Measurements from ENCODE around the gene CYRIA.

The CYRIA gene

GRCh38 chr2:16666449-16666801 is 791 bp upstream of the CYRIA start:
- no peak for DNase-seq

DNA sequence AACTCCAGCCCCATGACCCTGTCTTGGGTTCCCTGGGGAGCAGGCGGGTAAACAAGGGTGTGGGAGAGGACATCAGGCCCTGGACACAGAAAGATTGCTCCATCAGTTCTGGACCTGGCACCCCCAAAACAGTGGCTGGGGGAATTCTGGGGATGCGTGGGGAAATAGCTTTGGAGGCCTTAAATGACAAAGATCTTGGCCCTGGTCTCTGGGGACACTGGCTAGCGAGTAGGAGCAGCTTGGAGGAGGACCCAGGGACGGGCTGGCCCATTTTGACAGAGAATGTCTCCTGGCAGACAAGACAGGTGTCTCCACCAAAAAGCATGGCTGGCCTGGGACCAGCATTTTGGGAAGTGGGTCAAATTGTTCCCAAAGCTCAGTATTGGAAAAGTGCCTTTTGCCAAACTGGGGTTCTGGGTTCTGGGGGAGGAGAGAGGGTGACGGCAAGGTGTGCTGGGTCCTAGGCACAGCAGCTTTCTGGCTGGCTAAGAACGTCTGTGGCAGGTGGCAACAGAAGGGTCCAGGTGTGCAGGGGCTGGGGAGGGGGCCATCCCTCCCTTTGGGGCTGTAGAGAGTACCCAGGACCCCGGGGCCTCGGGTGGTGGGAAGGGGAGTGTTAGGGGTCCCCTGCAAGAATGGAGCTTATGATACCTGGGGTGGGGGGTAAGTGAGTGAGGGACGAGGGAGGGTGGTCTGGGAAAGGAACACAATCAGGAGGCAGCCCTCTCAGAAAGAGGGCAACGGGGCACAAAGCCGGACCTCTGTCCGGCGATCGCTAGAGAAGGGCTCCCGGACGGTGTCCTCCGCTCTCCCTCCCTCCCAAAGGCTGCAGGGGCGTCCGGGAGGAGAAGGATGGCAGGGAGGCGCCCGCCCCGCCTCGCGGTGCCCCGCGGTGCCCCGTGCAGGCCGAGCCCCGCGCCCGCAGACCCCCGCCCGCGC is 556 bp downstream of the CYRIA start:
- DNase-seq: no peak

GRCh38 chr2:16664052-16664731 is 1.4 kb downstream of the CYRIA start:
- DNase-seq: no peak

- no peak for DNase-seq
Observed at GRCh38 chr2:16663121-16663905, 2.3 kb downstream of the CYRIA start.

DNA sequence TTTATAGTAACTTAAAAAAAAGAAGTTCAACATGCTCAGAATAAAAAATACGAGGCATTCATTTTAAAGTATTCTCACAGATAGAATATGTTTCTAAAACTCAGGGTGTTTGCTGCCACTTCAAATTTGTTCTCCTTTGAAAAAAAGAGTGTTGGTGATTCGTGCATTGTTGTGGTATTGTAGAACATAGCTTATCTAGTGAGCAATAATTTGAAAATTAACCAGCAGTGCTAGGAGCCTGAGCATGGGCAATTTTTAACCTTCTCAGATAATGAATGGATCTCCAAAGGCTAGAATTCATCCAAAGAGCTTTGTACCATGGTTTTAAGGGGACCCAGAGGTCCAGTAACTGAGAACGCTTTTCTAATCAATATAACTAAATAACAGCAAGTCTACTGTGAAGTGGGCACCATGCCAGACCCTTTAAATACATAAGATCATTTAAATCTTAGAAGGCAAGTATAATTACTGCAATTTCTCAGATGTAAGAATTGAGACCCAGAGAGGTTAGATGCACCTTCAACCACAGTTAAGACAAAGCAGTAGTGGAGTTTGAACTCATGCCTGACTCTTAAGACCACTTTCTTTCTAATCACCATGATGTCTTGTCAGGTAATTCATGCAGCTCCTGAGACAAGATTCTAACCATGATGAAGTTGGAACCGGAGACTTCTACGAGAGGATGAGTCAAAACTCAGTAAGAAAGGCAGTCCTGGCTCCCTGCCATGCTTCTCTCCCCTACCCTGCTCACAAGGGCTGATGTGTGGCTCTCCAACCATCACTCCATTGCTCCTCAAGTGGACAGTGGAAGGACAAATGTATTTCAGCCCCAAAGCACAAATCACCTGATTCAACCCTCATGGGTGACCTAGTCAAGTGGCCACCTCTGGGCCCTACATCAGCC is 3.4 kb downstream of the CYRIA start:
- no peak for DNase-seq

DNA sequence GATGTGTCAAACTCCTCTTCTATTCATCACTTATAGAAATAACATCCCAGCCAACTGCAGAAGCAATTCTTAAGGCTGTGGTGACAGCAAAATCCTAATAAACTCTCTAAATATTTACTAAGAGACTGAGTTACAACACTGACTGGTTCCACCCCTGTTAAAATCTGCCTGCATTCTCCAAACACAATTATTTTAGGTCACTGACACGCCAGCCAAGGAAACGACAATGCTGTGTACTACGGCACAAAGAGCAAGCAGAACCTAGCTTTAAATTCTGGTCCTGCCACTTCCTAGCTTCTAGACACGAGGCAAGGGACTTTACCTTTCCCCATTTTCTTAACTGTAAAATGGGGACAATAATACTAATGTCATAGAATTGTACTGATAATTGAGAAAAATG is 4.1 kb downstream of the CYRIA start:
- no peak for DNase-seq

DNA sequence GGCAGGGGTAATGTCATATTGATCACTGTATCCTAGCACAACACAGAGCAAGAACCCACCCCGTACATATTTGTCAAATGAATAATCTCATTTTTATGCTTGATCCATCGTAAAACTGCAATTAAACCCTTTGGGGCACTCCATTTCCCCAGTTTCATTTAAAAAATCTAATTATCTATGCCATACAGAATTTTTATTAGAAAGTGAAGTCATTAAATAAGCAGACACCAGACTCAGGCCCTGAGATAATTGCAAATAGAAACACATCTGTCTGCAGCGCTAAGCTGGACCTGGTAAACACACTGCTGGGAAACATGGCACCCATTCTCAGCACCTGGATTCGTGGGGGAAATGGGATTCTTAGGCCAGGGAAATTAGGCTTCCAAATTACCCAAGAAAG is 5.1 kb downstream of the CYRIA start:
- no peak for DNase-seq

- no peak for DNase-seq
Observed at GRCh38 chr2:16660114-16660513, 5.5 kb downstream of the CYRIA start.

DNA sequence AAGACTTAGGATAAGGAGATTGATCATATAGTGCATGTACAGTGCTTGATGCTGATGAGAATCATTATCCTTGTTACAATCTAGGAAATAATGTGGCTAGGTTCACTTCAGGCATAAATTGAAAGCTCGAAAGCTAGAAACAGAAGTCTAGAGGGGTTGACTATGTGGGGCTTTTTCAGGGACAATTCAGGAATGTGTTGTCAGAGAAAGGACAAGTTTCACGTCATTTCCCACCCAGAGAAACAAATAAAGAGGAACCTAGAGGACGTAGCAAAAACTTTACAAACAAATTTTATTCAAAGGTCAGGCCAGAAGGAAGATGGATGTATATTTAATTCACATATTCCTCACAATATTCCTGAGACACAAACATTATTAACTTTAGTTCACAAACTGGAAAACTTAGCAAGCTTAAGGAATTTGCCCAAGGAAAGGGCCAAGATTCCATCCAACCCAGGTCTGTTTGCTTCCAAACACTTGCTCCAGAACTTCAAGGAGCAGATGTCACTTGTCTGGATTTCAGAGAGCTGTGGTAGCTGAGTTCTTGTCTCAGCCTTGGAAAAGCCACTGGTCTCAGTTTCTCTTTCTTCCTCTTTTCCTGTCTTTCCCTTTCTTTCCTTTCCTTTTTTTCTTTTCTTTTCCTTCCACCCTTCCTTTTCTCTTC is 7.4 kb downstream of the CYRIA start:
- no peak for DNase-seq

DNA sequence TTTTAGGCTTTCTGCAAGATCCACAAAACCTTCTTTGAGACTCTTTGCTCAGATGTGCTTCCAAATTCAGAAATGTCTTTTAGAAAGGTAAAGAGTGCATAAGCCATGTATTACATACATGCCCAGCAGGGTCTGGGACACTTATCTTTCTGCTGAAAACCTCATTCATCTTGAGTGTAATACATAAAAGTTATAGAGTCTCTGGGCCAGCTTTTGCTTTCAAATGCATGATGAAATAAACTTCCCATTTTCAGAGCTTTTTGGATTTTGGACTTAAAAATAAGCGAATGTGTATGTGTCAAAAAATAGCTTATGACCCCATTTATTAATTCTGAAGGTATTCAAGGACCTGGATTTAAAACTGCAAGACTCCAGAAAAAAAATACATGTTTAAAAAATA is 8.0 kb downstream of the CYRIA start:
- DNase-seq: no peak

- DNase-seq: no peak
Observed at GRCh38 chr2:16656784-16657391, 8.7 kb downstream of the CYRIA start.

DNA sequence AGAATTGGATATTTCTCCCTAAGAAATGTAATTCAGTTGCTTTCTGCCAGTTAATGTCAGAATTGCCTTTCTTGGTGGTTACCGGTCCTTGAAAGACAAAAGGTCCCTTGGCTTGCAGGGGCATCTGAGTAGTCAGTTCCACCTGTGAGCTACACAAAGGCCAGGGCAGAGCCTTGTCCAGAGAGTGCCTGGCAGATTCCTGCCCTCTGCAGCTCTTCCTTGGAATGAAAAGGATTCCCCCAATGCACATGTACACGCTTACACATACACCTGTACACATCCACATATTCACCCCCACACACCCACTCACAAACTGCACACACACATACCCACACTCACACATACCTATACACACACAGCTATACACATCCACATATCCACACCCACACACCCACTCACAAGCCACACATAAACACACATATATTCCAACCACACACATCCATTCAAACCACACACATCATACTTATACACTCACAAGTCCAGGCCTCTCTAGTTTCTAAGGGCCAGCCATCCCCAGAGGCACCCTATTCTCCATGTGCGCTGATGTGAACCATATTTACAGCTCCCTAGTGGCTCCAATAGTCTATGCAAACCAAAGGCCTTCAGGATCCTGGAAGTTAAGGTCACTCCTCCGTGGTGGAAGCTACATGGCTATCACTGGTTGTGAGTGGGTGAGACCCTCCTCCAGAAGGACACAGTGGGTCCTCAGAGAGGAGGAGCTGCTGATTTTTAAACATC is 9.6 kb downstream of the CYRIA start:
- DNase-seq: no peak

GRCh38 chr2:16655445-16655837 is 10.2 kb downstream of the CYRIA start:
- DNase-seq: no peak

DNA sequence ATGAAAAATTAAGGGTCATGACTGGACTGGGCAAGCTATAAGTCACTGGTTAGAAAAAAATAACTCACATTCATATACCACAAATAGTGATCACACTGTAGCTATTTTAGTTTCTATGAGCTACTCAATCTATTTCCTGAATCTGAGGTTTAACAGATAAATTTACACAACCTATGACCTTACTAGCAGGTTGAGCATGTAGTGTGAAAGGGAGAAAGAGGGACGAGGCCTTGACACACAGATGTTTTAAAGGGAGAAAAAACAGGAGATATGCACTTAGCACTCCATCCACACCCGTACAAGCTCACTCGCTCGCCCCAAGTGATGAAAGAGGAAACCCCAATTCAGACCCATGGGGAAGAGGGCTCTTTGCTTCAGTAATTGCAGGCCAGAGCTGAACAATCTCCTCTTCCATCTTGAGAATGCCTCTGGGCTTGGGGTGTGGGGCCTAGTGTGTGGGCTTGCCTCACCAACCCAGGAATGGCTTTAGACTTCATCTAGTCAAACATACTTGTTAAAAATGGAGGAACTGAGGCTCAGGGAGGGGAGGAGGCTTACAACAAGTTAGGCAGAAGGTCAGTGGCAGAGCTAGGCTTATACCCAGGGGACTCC is 10.7 kb downstream of the CYRIA start:
- no peak for DNase-seq

DNA sequence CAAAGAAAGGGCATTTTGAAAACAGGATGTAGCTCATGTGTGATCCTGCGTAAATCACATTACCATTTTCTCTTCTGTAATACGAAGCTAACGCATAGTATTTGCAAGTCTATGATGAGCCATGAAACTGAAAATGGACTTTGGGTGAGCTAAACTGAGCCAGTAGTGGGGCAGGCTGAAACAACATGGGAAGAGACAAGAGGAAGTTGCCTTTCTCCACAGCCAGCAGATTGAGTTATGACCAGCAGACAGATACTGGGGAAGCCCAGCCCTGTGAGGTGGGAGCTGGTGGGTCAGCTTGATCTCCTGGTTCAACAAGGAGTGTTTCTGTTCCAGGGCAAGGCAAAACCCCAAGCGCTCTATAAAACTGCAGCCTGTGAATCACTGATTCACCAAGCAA is 11.8 kb downstream of the CYRIA start:
- no peak for DNase-seq

- no peak for DNase-seq
Observed at GRCh38 chr2:16653083-16653375, 12.6 kb downstream of the CYRIA start.

DNA sequence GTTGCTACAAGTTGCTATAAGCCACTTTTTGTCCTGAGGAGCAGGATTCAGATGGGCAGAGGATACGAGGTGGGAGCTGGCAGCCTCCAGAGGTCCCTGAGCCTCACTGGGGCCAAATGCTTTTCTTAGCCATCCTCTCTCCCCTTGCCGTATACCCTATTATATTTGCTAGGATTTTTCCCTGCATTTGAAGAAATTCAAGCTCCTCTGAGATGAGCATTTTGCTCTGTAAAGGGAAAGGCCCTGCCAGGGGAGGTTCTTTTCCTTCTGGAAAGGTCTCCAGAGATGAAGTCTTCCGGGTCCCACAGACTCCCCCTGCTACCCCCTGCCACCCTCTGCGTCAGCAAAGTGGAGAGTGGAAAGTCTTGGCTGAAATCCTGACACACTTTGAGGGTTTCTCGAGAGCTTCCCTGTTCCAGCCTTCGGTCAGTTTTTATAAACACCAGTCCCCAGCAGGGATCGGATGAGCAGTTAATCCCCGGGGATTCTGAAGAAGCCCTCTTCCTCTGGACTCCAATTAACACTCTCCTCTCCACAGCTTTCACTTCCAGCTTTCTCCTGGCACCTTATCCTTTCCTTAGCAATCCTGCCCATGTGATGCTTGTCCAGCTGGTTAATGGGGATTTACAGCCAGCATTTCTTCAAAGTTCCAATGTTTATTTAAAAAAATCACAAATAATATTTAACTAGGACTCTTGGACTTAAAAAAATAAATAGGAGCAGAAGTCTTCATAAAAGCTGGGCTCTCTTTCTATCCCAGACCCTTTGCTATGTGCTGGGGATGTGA is 13.1 kb downstream of the CYRIA start:
- DNase-seq: no peak

- DNase-seq: no peak
Observed at GRCh38 chr2:16650287-16651249, 15.1 kb downstream of the CYRIA start.

All from stimulated activated CD4-positive, alpha-beta T cell treated with anti-CD3 and anti-CD28 coated beads, Interleukin-4, amount 100 ng/mL, for 4 hours (primary cell).